HG03565 (cell line): ENCODE data around the gene DNPH1.

Source experiments
- ATAC-seq: cut with Tn5 transposase; IDR thresholded peaks from one replicate; pipeline ENCODE4 v1.9.1; 2021; ENCODE audit warnings: mild to moderate bottlenecking, moderate library complexity; ENCODE audit not compliant: unreplicated experiment

Gene DNPH1

GRCh38 chr6:43185391-43185985 is 43.8 kb downstream of the DNPH1 start:
- ATAC-seq: no peak

GRCh38 chr6:43184268-43184985 is 44.9 kb downstream of the DNPH1 start:
- ATAC-seq: no peak

DNA sequence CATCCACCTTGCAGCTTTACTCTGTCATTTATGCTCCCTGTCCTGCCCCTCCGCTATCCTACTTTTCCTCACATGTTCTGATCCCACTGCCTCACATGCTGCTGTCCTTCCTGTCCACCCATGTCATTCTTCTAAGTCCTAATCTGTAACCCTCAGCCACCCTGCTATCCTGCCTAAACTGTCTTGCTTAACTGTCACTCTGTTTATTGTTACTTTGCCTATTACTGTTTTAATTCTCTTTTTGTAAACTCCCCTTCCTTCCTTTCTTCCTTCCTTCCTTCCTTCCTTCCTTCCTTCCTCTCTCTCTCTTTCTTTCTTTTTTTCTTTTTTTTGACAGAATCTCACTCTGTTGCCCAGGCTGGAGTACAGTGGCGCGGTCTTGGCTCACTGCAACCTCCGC is 45.8 kb downstream of the DNPH1 start:
- ATAC-seq: no peak

- ATAC-seq: peak; percentile 83
These were observed 47.1 kb downstream of the DNPH1 start, which contains the start of gene CUL9 for GRCh38 chr6:43181942-43182860. Gene CUL9 (plus strand): TSS chr6:43182196. CDS start chr6:43184311, 2,115 bp downstream.

DNA sequence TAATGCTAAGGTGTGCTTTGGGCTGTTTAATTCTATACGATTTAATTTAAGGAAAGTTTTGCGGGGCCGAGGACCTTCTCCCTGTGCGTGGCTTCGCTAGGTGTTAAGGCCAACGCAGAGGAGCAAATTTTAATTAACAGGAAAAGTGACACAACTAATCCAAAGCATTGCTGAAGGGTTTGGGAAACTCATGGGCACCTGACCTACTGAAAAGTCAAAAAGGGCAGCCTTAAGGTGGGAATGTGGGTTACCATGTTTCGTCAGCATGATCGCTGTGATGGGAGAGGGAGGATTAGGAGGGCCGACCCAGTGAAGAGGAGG is 47.7 kb downstream of the DNPH1 start:
- no peak for ATAC-seq

GRCh38 chr6:43180985-43181384 is 48.3 kb downstream of the DNPH1 start:
- ATAC-seq: no peak

GRCh38 chr6:43180058-43180457 is 49.2 kb downstream of the DNPH1 start:
- ATAC-seq: no peak

GRCh38 chr6:43178951-43179830 is 50.1 kb downstream of the DNPH1 start:
- no peak for ATAC-seq

GRCh38 chr6:43178150-43178549 is 51.1 kb downstream of the DNPH1 start:
- no peak for ATAC-seq

GRCh38 chr6:43176423-43176786 is 52.9 kb downstream of the DNPH1 start:
- ATAC-seq: no peak

- ATAC-seq: no peak
These were observed 53.4 kb downstream of the DNPH1 start for GRCh38 chr6:43175676-43176422.
